GM21723 (cell line): Measurements from ENCODE around the gene TAOK3.
"Not testable (repeated sequence)": the region's sequence is repeated elsewhere in the genome, so short reads cannot be mapped to it uniquely, and the experiment has no call there.

ENCODE experiments used
- ATAC-seq: cut with Tn5 transposase; IDR thresholded peaks from one replicate; pipeline ENCODE4 v1.9.1; 2021; ENCODE audit warnings: mild to moderate bottlenecking, moderate library complexity; ENCODE audit not compliant: unreplicated experiment

The TAOK3 gene

DNA sequence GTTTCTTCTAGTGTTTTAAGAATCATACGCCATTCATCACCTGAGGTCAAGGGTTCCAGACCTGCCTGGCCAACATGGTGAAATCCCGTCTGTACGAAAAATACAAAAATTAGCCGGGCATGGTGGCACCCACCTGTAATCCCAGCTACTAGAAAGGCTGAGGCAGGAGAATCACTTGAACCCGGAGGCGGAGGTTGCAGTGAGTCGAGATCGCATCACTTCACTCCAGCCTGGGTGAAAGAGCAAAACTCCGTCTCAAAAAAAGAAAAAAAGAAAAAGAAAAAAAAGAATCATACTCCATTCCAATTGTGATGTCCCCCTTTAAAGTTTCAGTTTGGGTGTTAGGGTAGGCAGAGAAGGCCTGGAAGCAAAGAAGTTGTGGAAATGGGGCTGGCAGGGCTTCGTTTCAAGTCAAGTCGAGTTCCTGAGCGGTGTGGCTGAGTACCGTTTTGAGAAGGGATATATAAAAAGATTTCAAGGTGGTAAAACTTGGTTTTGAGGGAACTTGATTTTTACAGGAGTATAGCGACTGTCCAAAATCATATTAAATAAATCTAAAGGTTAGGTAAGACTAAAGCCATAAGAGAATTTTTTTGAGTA lies 1.5 kb upstream of the TAOK3 start:
- ATAC-seq, result no peak

DNA sequence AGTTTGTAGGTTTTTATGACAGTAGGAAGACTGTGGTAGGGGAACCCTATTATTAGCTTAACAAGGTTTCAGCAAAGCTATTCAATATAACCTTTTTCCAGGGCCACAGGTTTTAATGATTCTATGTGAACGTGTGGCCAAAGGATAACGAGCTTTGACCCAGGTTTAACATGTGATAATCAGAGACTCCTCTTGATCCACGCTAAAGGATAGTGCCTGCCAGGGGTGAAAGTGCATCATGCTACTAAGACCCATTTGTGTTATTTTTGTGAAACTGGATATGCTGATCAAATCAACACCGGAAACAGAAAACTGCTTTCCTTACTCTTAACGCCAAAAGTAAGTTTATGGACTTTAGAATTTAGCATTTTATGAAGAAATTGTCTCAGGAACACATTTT lies 909 bp upstream of the TAOK3 start:
- no peak for ATAC-seq

DNA sequence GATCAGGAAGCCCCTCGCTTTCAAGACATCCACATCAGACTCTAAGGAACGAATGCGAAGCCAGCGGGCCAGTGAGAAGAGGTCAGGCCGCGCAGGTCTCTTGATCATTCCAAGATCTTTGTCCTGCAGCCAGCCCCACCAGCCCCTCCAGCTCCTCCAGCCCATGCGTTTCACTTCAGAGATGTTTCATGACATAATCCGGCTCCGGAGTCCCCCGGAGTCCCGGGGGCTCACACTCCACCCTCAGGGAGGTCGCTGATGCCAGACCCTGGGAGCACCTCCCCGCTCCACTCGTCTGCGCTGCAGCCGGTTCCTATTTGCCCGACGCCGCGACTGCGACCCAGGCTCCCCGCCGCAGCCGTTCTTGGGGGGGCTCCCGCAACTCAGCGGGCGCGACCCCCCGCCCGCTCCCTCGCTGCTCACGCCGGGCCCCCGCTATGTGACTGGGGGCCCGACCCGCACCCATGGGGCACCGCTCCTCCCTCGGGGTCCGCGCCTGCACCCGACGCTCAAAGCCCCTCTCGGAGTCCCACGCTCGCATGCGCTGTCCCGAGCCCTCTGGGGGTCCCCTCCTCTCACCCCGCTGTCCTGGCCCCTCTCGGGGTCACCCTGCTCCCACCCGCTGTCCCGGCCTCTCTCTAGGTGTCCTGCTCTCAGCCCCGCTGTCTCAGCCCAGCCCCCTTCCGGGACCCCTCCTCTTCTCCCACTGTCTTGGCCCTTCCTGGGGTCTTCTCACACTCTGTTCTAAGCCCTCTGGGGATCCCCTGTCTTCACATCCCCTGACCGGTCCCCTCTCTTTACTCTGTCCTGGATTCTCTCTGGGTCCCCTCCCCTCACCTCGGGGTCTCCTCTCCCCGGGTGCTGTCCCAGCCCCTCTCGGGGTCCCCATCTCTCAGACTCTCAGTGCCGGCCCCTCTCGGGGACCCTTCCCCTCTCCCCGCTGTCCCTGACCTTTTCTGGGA lies 1.1 kb downstream of the TAOK3 start:
- no peak for ATAC-seq

DNA sequence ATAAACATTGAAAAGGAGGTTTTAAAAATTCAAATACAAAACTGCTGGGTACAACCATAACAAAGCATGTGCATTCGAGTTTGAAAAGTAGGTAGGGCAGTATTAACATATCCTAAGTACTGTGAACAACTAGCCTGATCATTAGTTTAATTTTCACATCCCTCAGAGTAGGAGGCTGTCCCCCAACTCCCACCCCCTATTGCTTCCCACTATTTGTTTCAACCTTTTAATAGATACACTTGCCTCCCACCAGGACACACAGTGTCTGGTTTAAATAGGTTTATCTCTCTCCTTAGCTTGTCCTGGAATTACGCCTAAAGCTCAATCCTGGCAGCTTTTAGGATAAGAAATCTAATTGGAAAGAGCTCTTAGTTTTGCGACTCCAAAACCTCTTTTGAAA lies 2.1 kb downstream of the TAOK3 start:
- no peak for ATAC-seq

GRCh38 chr12:118368821-118369220 lies 3.9 kb downstream of the TAOK3 start:
- no peak for ATAC-seq

DNA sequence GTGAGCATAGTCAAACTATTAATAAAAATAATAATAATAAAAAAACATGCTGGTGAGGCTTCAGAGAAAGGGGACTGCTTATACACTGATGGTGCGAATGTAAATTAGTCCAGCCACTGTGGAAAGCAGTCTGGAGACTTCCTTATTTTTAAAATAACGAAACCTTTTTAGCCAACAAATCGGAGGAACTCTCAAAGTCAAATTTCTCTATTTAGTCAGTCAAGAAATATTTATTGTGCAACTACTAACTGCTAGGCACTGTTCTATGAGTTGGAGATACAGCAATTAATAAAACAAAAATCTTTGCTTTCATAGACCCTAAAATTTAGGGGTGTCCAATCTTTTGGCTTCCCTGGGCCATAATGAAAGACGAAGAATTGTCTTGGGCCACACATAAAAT lies 10.8 kb downstream of the TAOK3 start:
- no peak for ATAC-seq

DNA sequence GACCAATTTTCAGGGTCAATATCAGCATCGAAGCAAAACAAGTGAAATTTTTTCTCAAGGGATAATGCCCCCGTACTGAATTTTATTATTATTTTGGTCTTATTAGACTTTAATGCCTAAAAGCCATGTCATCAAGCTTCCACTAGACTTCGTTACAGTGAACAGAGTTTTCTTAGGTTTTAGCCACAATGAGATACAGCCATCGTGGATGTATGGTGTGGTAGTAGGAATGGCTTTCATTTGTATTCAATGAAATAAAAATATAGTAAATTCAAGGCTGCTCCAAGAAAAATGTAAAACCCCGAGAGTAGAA lies 11.7 kb downstream of the TAOK3 start:
- ATAC-seq, result no peak

- ATAC-seq, result no peak
These were observed 13.2 kb downstream of the TAOK3 start for GRCh38 chr12:118359541-118359915.

DNA sequence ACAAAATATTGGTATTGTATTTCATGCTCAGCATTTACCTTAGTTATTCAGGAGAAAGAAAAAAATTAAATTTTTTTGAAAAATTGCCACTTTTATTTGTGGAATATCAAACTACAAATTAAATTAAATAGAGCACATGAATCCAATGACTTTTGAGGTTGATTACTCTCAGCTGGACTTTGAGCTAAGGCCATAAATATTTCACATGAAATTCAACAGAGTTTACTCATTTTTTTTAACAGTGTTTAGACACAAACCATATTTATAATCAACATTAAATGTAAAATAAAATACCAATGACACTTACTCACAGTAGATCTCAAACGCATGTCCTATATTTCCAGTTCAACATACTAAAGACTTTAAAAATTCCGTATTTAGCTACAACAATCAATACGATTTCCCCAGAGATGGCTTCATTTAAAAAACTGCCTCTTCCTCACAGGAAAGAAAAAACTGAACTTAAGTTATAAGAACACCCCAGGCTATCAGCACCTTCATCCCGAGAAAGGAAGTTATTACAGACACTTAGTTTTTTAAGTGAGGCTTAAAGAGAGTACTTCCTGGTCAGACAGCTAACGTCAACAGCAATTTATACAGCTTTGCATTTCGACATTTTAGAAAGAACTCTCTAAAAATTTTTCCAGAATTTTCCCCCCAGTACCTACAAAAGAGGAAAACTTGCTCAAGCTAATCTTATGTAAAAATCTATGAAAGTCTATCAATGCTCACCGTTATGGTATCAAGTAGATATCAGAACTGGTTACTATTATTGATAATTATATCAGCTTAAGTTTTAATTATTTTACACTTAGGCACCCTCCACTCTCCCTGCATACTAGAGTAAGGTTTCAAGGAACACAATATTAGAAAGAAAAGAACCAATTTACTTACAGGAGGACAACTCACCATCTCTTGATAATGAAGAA lies 13.8 kb downstream of the TAOK3 start:
- no peak for ATAC-seq

DNA sequence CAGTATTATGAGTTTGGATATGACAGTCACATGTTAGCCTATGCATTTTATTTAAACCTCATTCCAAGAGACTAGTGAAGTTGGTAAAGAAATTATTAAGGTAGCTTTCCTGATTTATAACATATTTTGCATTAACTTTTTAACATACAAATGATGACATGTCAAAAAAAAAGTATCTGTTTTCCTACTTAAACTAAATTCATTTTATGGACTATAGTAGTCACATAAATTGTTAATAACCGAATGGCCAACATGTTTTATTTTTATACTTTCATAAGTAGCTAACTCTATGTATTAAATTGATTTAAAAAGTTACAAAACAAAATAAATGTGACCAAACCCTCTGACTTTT lies 14.7 kb downstream of the TAOK3 start:
- ATAC-seq, result no peak

GRCh38 chr12:118357257-118358007 lies 15.3 kb downstream of the TAOK3 start:
- peak; percentile 59 for ATAC-seq

GRCh38 chr12:118356809-118357256 lies 15.9 kb downstream of the TAOK3 start:
- peak; percentile 31 for ATAC-seq

DNA sequence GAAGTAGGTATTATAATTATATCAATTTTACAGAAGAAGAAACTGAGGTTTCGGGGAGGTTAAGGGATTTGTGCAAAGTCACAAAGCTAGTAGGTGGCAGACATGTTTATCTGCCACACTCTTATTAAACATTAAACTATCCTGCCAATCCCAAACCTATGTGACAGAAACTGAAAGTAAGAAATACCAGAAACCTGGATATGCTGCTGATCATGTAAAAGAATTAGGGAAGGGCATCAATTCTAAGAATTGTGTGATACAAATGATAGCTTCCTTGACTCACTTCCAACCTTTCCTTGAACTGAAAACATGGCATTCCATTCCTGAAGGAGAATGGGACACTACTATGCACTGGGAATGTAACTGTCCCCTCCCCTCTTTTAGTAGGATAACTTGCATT lies 16.9 kb downstream of the TAOK3 start:
- no peak for ATAC-seq

GRCh38 chr12:118354903-118355302 lies 17.8 kb downstream of the TAOK3 start:
- ATAC-seq, result no peak

GRCh38 chr12:118354503-118354902 lies 18.2 kb downstream of the TAOK3 start:
- not testable (repeated sequence) for ATAC-seq

DNA sequence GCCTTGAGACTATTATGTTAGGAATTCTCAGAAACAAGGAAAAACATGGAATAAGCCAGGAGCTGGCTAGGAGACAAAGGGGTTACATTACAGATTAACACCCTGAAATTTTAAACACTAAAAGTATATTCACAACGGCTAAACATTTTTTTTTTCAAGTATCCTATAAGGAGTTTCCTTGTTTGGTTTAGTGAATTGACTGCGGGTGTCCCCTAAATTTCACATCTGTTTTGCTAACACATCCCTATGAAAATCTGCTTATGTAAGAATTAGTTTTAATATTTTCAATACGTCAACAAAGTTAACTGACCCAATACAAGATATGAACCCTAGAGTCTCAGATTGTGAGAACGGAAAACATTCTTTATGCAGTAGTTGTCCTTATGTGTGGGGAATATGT lies 19.0 kb downstream of the TAOK3 start:
- ATAC-seq, result no peak

- ATAC-seq, result no peak
These were observed 21.7 kb downstream of the TAOK3 start for GRCh38 chr12:118350908-118351559.

GRCh38 chr12:118347916-118348315 lies 24.8 kb downstream of the TAOK3 start:
- no peak for ATAC-seq

GRCh38 chr12:118346895-118347294 lies 25.8 kb downstream of the TAOK3 start:
- peak; percentile 69 for ATAC-seq

- no peak for ATAC-seq
These were observed 27.4 kb downstream of the TAOK3 start for GRCh38 chr12:118345355-118345754.
